Amniotic stem cell (primary cell): ENCODE data around the gene MRAS.

Experiments
- DNase-seq: peaks from one replicate; lab custom pipeline; 2025; lab: John Stamatoyannopoulos, UW

MRAS gene

DNA sequence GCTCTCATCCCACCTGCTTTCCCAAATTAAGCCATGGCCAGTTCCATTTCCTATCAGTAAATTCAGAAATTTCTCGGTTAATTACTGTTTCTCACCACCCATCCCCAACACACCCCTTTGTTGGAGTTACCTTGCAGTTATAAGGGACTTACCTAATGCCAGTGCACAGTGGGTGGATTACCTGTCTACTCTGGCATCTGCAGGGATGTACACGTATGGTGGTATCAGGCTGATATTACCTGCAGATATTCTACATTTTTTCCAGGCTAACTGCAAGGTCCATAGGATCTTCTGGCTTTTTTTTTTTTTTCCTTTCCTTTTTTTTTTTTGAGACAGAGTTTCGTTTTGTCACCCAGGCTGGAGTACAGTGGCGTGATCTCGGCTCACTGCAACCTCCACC, 7.9 kb upstream of the MRAS start:
- DNase-seq: no peak

DNA sequence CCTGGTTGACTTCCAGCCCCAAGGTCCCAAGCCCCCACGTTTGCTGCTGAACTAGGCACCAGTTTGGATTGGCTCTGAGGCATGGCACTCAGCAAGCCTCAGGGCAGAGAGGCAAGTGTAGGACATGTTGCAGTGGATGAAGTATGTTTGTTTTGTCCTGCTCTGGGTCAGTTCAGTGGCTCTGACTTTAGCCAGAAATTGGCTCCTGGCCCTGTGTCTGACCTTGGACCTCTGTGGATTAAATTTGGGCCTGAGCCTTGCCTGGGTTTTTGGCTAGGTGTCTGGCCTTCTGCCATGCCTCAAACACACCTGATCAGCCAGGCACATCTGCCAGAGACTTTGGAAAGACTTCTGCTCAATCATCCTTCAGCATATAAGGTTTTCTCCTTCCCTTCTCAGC, 3.6 kb upstream of the MRAS start:
- no peak for DNase-seq

DNA sequence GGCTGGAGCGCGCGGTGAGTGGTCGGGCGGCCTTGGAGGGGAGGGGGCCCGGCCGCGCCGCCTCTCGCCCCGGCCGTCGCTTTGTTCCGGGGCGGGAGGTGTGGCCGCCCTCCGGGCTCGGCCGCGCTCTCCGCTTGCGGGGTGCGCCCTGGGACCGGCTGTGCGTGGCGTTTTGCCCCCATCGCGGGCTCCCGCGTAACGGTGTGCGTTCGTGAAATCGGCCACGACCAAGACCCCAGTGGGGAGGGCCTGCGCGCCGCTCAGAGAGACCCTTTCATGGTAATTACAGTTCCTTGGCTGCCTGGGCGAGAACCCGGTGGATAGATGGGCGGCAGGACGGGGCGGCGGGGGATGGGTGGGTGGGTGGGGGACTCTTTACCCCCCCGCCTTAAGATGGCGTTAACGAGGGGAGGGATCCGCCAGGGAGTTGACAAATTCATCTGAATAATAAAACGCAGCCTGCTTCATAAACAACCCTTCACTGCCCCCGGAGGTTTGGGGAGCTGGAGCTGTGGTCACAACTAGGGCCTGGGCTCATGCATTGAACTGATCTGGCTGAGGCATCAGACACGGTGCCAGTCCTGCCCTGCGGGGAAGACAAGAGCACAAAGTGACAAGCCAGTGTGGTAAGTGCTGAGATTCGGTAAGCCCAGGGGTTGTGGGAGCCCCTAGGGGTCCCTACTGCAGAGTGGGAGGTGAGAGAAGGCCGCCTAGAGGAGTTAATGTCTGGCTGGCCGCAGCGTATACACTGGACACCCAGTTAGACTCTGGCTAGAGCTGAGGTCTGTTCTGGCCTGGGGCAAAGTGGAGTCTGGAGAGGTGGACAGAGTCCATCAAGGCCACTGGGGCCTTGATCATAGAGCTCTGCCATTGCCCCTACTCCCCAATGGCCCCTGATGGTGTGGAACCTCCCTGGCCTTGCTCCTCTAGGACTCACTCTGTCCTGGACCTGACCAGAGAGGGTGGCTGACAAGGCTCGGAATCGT, 668 bp downstream of the MRAS start:
- DNase-seq: no peak

GRCh38 chr3:138349926-138350665, 1.7 kb downstream of the MRAS start:
- no peak for DNase-seq

- no peak for DNase-seq
These were observed 2.8 kb downstream of the MRAS start for GRCh38 chr3:138351151-138351550.

GRCh38 chr3:138351916-138352550, 3.7 kb downstream of the MRAS start:
- DNase-seq: no peak

- no peak for DNase-seq
These were observed 6.0 kb downstream of the MRAS start for GRCh38 chr3:138354376-138354775.

GRCh38 chr3:138355071-138355470, 6.7 kb downstream of the MRAS start:
- no peak for DNase-seq

DNA sequence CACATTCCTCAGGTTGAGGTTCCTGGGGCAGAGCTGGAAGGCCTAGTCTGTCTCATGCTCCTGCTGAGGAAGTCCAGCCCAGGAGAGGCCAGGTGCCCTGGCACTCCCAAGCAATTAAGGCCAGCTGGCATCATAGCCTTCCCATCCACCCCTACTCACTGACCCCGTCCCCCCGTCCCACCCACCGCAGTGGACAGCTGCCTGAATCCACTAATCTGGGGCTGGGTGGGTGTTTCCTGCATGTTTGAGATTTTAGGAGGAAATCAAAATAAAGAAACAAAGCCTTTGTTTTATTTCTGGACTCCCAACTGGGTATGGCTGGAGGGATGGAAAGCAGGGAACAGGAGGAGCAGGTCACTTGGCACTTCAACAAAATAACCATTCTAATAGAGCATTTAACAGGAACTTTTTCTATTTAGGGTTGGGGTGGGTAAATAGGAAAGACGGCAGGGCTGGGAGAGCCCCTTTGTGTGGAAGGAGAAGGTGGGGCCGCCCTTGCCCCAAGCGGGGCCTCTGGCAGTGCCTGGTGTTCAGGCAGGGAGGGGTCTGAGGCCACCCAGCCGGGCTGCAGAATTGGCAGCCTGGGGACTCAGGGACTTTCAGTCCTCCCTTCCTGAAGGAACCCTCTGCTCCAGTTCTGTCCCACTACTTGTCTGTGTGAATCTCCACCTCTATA, 8.5 kb downstream of the MRAS start:
- DNase-seq: no peak

- DNase-seq: no peak
These were observed 11.0 kb downstream of the MRAS start for GRCh38 chr3:138359148-138359918.

- DNase-seq: no peak
These were observed 11.8 kb downstream of the MRAS start for GRCh38 chr3:138359919-138360868.

DNA sequence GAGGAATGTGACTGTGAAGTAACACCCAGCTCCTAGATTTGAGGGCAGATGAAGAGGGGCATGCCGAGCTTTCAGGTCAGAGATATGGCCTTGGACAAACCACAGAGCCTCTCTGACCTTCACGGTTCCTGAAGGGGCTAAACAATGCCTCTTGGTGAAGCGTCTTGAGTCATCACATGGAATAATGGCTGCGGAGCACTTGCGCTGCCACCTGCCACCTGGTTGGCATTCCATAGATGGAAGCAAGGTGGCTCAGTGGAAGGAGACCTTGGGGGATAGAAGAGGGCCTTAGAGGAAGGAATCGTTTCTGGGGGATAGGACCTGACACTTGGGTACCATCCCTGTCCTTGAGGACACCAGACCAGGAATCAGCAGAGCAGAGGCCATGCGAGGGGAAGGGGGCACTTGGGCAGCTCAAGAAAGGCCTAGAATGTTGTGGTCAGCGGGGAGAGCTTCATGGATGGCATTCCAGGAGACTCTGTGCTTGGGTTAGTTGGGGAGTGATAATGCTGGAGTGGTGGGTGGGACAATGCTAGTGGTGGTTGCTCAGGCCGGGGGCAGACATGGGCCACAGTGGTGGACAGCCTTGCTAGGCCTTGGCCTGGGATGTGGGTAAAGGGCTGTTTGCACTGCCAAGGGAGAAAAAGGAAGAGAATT, 12.6 kb downstream of the MRAS start:
- DNase-seq: no peak

DNA sequence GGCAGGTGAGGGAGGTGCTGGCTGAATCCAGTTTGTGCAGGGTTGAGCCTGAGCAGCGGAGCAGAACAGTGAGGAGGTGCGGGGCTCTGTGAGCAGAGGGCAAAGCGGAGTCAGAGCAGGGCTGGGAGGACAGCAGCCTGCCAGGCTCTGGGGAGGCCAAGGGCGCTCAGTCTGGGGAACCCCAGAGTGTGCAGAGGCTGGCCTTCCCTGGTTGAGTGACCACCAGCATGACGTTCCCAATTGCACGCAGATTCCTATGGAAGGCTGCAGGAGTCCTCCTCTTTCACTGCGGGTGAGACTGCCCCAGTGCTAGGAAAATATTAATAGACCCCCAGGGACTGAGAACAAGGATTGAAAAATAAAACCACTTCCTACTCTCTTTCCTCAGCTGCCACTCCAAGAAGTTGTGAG, 13.2 kb downstream of the MRAS start:
- DNase-seq: no peak

DNA sequence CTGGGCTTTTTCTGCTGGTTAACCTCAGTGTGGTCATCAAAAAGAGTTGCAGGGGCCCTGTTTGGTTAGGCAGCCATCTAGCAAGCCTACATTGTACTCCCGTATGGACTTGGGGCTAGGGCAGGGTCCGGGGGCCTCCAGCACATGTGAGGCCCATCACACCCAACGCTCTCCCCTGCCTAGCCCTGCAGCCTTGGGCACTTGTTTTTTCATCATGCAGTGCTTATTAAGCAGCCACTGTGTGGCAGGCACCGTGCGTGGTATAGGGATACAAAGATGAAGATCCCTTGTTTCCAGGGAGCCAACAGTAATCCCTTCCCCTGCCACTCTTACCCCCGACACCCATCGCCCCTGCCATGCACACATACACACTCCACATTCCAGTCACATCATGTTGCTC, 14.2 kb downstream of the MRAS start:
- no peak for DNase-seq

DNA sequence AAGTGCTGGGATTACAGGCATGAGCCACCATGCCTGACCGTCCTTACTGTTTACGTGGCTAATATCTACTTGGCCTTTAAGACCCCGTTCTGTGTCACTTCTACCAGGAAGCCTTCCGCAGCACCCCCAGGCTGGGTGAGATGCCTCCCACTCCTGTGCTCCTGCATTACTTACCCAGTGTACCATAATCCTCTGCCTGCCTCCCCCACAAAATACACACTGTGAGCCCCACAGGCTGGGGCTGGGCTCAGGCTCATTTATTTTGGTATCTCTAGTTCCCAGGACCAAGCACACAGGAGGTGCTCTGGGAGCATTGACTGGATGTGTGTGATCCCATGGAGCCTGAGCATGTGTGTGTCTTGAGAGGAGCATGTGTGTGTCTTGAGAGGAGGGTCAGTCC, 14.9 kb downstream of the MRAS start:
- no peak for DNase-seq

GRCh38 chr3:138364356-138365252, 16.2 kb downstream of the MRAS start:
- no peak for DNase-seq

- DNase-seq: no peak
These were observed 16.8 kb downstream of the MRAS start for GRCh38 chr3:138365253-138365555.

DNA sequence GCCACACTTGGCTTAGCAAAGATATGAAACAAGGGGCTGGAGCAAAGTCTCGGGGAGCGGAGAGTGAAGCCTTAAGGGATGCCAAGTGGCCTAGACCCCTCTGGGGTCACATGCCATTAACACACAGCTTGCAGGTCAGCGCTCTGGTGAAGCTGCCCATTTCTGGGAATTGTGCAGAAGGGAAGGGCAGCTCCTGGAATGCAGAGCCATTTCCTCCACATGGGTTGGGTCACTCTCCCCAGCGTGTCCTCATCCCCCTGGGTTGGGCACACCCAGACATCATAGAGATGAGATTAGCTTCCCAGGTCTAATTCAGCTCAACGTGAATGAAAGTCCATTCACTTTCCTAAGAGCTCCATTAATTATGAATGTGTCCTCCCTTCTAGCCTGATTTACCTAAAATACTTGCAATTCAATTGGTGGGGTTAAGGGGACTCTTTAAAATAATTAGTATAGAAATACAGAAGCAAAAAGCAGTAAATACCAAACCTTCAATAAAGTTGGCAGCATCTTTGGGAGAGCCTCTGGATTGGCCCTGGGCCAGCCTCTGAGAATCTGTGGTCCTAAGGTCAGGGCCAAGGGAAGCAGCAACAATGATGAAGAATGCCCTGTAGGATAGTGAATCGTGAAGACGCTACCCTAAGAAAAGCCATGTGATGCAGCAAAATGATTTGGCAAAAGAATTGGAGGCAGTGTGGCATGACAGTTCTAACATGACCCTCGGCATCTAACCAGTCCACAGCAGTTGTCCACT, 17.8 kb downstream of the MRAS start:
- DNase-seq: no peak
